ENCODE measurements around the gene PLEKHA4. TPM values are rescaled to one million over a fixed set of nuclear protein-coding genes. Genes with fewer than 3 reads are reported as not detected.

Gene PLEKHA4
- total RNA-seq, 1 donor from 2014 or later: 40.0 TPM

GRCh38 chr19:48835734-48836088 is 32.7 kb downstream of the PLEKHA4 start:
- no peak for TF ChIP-seq CTCF (IDR thresholded peaks at IDR 0.05)
- DNase-seq (ENCODE audit: extremely low spot score, unreplicated experiment): peak; percentile 95
- peaks cover 23% of the 10 kb centered on the region for H3K4me1 Mint-ChIP-seq (ENCODE audit: unreplicated experiment)
- no peaks in the 10 kb centered on the region for H3K27me3 Mint-ChIP-seq (ENCODE audit: unreplicated experiment)
- H3K36me3 Mint-ChIP-seq (ENCODE audit: unreplicated experiment): peaks cover 20% of the 10 kb centered on the region
- peak overlapping the region; percentile 95 for H3K27ac Mint-ChIP-seq (ENCODE audit: unreplicated experiment)
- H3K4me3 Mint-ChIP-seq (ENCODE audit: unreplicated experiment): peak overlapping the region; percentile 92
- no peaks in the 10 kb centered on the region for H3K9me3 Mint-ChIP-seq (ENCODE audit: unreplicated experiment)

GRCh38 chr19:48833977-48834376 is 34.4 kb downstream of the PLEKHA4 start:
- Mint-ChIP-seq H3K4me3 (ENCODE audit: unreplicated experiment) (peak overlapping the region; percentile 30), H3K27me3 (ENCODE audit: unreplicated experiment) (no peaks in the 10 kb centered on the region), H3K9me3 (ENCODE audit: unreplicated experiment) (no peaks in the 10 kb centered on the region), H3K27ac (ENCODE audit: unreplicated experiment) (peak overlapping the region; percentile 45), H3K4me1 (ENCODE audit: unreplicated experiment) (peaks cover 23% of the 10 kb centered on the region), H3K36me3 (ENCODE audit: unreplicated experiment) (peaks cover 20% of the 10 kb centered on the region)
- no peak for TF ChIP-seq CTCF (IDR thresholded peaks at IDR 0.05)
- DNase-seq (ENCODE audit: extremely low spot score, unreplicated experiment): no peak

GRCh38 chr19:48833049-48833448 is 35.4 kb downstream of the PLEKHA4 start:
- peaks cover 23% of the 10 kb centered on the region for H3K4me1 Mint-ChIP-seq (ENCODE audit: unreplicated experiment)
- TF ChIP-seq CTCF (IDR thresholded peaks at IDR 0.05): no peak
- H3K27ac Mint-ChIP-seq (ENCODE audit: unreplicated experiment): peak overlapping the region; percentile 60
- peaks cover 20% of the 10 kb centered on the region for H3K36me3 Mint-ChIP-seq (ENCODE audit: unreplicated experiment)
- H3K9me3 Mint-ChIP-seq (ENCODE audit: unreplicated experiment): no peaks in the 10 kb centered on the region
- H3K27me3 Mint-ChIP-seq (ENCODE audit: unreplicated experiment): no peaks in the 10 kb centered on the region
- no peak for DNase-seq (ENCODE audit: extremely low spot score, unreplicated experiment)
- H3K4me3 Mint-ChIP-seq (ENCODE audit: unreplicated experiment): no peak overlapping the region

GRCh38 chr19:48830965-48831364 is 37.5 kb downstream of the PLEKHA4 start:
- no peaks in the 10 kb centered on the region for H3K27me3 Mint-ChIP-seq (ENCODE audit: unreplicated experiment)
- H3K4me1 Mint-ChIP-seq (ENCODE audit: unreplicated experiment): peaks cover 11% of the 10 kb centered on the region
- TF ChIP-seq CTCF (IDR thresholded peaks at IDR 0.05): no peak
- DNase-seq (ENCODE audit: extremely low spot score, unreplicated experiment): no peak
- peaks cover 22% of the 10 kb centered on the region for H3K36me3 Mint-ChIP-seq (ENCODE audit: unreplicated experiment)
- H3K27ac Mint-ChIP-seq (ENCODE audit: unreplicated experiment): no peak overlapping the region
- no peaks in the 10 kb centered on the region for H3K9me3 Mint-ChIP-seq (ENCODE audit: unreplicated experiment)
- no peak overlapping the region for H3K4me3 Mint-ChIP-seq (ENCODE audit: unreplicated experiment)

- TF ChIP-seq CTCF (IDR thresholded peaks at IDR 0.05): no peak
- H3K36me3 Mint-ChIP-seq (ENCODE audit: unreplicated experiment): peaks cover 22% of the 10 kb centered on the region
- H3K27ac Mint-ChIP-seq (ENCODE audit: unreplicated experiment): no peak overlapping the region
- no peaks in the 10 kb centered on the region for H3K9me3 Mint-ChIP-seq (ENCODE audit: unreplicated experiment)
- H3K27me3 Mint-ChIP-seq (ENCODE audit: unreplicated experiment): no peaks in the 10 kb centered on the region
- no peak for DNase-seq (ENCODE audit: extremely low spot score, unreplicated experiment)
- H3K4me3 Mint-ChIP-seq (ENCODE audit: unreplicated experiment): no peak overlapping the region
- H3K4me1 Mint-ChIP-seq (ENCODE audit: unreplicated experiment): peaks cover 3% of the 10 kb centered on the region
Observed at GRCh38 chr19:48830088-48830487, 38.3 kb downstream of the PLEKHA4 start.
